ENCODE data around the gene PLCL1. TPM values are rescaled to one million over a fixed set of nuclear protein-coding genes. Genes with fewer than 3 reads are reported as not detected.

The PLCL1 gene
- total and polyA plus RNA-seq, 12 donors = 17.3 to 131 (median 102) TPM

DNA sequence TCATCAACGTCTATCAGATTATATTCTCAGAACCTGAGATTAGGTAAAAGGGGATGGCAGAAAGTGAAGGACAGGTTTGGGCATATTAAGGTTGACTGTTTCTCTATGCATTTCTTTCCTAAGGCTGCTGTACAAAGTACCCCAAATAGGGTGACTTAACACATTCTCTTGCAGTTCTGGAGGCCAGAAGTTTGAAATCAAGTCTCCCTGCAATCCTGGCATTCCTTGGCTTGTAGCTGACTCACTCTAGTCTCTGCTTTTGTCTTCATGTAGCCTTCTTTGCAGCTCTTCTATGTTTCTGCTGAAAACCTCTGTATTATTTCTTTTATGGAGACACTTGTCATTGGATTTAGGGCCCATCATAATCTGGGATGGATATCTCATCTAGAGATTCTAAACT, 364.3 kb downstream of the PLCL1 start:
- Histone ChIP-seq H3K9me3 (no peaks in the 10 kb centered on the region), H3K36me3 (no peaks in the 10 kb centered on the region), H3K27ac (no peak overlapping the region), H3K4me1 (peaks cover 0 to 10% (median 0%) of the 10 kb centered on the region in 9 donors), H3K4me3 (no peak overlapping the region), H3K27me3 (no peaks in the 10 kb centered on the region)
- 87 to 89% methylated on average over 1 of the region's 1 CpG for WGBS, 2 donors
- intact Hi-C loops (cut with DNase I) = no loop called here
- DNase-seq (no peak), ATAC-seq (no peak)
- TF ChIP-seq, protein P1, sequence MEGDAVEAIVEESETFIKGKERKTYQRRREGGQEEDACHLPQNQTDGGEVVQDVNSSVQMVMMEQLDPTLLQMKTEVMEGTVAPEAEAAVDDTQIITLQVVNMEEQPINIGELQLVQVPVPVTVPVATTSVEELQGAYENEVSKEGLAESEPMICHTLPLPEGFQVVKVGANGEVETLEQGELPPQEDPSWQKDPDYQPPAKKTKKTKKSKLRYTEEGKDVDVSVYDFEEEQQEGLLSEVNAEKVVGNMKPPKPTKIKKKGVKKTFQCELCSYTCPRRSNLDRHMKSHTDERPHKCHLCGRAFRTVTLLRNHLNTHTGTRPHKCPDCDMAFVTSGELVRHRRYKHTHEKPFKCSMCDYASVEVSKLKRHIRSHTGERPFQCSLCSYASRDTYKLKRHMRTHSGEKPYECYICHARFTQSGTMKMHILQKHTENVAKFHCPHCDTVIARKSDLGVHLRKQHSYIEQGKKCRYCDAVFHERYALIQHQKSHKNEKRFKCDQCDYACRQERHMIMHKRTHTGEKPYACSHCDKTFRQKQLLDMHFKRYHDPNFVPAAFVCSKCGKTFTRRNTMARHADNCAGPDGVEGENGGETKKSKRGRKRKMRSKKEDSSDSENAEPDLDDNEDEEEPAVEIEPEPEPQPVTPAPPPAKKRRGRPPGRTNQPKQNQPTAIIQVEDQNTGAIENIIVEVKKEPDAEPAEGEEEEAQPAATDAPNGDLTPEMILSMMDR (IDR thresholded peaks at IDR 0.05) = no peak

DNA sequence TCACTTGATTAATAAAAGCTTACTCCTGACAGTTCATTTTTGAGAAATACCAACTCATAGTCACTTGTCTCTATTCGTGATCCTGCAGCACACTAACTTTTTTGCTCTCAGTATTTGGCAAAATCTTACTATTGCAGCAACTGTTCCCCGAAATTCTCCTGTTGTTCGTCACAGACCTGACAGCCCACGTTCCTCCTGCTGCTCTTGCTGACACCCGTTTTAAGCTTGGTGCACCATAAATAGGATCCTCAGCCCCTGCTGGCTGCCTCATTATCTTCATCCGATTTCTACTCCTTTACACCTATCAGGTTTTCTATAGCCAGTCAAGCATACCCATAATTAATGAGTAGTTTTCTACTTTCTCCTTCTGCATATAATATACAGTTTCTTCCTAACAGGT, 368.8 kb downstream of the PLCL1 start:
- DNase-seq = no peak
- H3K27me3 ChIP-seq = no peaks in the 10 kb centered on the region
- no peak overlapping the region for H3K4me3 ChIP-seq
- intact Hi-C loops (cut with DNase I) = no loop called here
- peaks cover 0 to 4% (median 0%) of the 10 kb centered on the region in 9 donors for H3K4me1 ChIP-seq
- no peak overlapping the region for H3K27ac ChIP-seq
- 20 to 24% methylated on average over 6 of the region's 6 CpGs for WGBS, 2 donors
- ATAC-seq = peak in 1 of 8 donors; percentile 64
- H3K9me3 ChIP-seq = peaks cover 0 to 12% (median 0%) of the 10 kb centered on the region in 11 donors
- H3K36me3 ChIP-seq = no peaks in the 10 kb centered on the region
- TF ChIP-seq, protein P1 (IDR thresholded peaks at IDR 0.05) = no peak

DNA sequence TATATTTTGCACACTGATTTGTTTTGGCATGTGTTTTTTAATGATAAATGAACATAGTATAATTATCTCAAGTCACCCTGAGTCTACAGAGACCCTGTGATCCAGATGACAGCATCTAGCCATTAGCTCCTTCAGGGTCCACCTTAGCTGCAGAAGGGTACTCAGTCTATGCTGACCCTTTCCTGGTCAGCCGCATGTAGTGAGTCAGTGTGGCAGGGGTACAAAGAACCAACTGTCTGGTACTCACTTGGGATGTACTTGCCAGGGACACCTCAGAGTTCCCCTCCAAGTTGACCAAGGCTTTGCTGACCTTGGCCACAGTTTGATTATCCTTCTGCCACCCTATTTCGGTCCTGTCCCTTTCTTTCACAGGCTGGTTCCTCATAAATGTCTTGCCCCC, 369.5 kb downstream of the PLCL1 start:
- 78 to 87% methylated on average over 2 of the region's 2 CpGs for WGBS, 2 donors

DNA sequence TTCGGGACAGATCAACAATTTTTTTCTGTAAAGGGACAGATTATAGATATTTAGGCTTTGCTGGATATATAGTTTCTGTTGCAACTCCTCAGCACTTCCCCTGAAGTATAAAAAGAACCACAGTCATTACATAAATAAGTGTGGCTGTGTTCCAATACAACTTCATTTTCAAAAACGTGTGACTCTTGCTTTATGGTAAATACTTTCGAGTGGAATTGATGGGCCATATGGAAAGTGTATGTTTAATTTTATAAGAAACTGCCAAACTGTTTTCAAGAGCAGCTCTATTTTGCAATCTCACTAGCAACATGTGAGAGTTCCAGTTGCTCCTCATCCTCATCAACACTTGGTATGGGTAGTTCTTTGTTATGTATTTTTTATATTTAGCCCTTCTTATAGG, 370.9 kb downstream of the PLCL1 start:
- WGBS, 2 donors = 73 to 74% methylated on average over 3 of the region's 3 CpGs
- intact Hi-C loops (cut with DNase I) = no loop called here
- TF ChIP-seq, protein P1 (IDR thresholded peaks at IDR 0.05) = no peak

More for the DNA sequence above, 369.5 kb downstream of the PLCL1 start:
- Histone ChIP-seq H3K36me3 (no peaks in the 10 kb centered on the region), H3K27me3 (no peaks in the 10 kb centered on the region), H3K27ac (no peak overlapping the region), H3K9me3 (peaks cover 0 to 18% (median 0%) of the 10 kb centered on the region in 11 donors), H3K4me1 (peaks cover 0 to 4% (median 0%) of the 10 kb centered on the region in 9 donors), H3K4me3 (no peak overlapping the region)
- no peak for ATAC-seq
- no peak for DNase-seq
- intact Hi-C loops (cut with DNase I) = no loop called here
- TF ChIP-seq, protein P1 (IDR thresholded peaks at IDR 0.05) = no peak

More for the DNA sequence above, 370.9 kb downstream of the PLCL1 start:
- DNase-seq = no peak
- Histone ChIP-seq H3K9me3 (peaks cover 0 to 24% (median 0%) of the 10 kb centered on the region in 11 donors), H3K4me1 (peaks cover 0 to 4% (median 0%) of the 10 kb centered on the region in 9 donors), H3K36me3 (no peaks in the 10 kb centered on the region), H3K27ac (no peak overlapping the region), H3K4me3 (no peak overlapping the region), H3K27me3 (no peaks in the 10 kb centered on the region)
- no peak for ATAC-seq
